Measurements from ENCODE around the gene CELF2. TPM values are rescaled to one million over a fixed set of nuclear protein-coding genes. Genes with fewer than 3 reads are reported as not detected.
A peak's percentile ranks its signal among the peaks of the same experiment; 100 is the strongest.

Gene CELF2
- total and polyA plus RNA-seq, 9 of the 15 experiments (the other 6 are each of a cell fraction or from before 2014, with no cell fraction given) = 4.0 to 20.3 (median 11.1) TPM

DNA sequence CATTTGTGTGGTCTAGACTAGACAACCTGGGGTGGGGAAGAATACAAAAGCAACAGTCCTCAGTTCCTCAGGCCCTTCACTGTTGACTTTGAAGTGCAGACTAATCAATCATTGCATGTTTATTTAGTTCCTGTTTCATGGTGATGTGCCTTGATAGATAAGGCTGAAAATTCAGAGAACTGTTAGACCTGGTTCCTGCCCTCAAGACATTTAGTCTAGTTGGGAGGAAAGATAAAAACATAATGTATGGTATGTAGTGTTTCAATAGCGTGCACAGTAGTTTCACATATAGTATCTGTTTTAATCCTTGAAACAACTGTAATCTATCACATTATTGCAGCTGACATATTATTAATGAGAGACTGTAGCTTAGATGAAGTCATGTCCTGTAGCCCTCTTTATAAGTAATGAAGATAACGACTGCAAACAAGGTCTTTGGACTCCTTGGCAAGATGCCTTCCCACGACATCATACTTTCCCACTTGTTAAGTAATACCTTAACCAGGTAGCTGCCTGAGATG, 124.0 kb downstream of the CELF2 start (continued):
- TF ChIP-seq MBD1 (CRISPR knock-in tag; IDR thresholded peaks at IDR 0.05) = no peak; the same call in 1 of the 2 replicates
- TF ChIP-seq HOMEZ (CRISPR knock-in tag; IDR thresholded peaks at IDR 0.05) = no peak
- TF ChIP-seq ZNF445 (CRISPR knock-in tag; IDR thresholded peaks at IDR 0.05; ENCODE audit: low read depth) = no peak
- no peak for TF ChIP-seq ZNF311 (CRISPR knock-in tag; IDR thresholded peaks at IDR 0.05)
- TF ChIP-seq FOXP4 (CRISPR knock-in tag; IDR thresholded peaks at IDR 0.05; ENCODE audit: borderline replicate concordance) = no peak
- no peak for TF ChIP-seq TBP (optimal IDR thresholded peaks at IDR 0.05; ENCODE audit: low read depth, low read length)
- no peak for TF ChIP-seq DNMT1 (IDR thresholded peaks at IDR 0.05)
- TF ChIP-seq, protein P1, sequence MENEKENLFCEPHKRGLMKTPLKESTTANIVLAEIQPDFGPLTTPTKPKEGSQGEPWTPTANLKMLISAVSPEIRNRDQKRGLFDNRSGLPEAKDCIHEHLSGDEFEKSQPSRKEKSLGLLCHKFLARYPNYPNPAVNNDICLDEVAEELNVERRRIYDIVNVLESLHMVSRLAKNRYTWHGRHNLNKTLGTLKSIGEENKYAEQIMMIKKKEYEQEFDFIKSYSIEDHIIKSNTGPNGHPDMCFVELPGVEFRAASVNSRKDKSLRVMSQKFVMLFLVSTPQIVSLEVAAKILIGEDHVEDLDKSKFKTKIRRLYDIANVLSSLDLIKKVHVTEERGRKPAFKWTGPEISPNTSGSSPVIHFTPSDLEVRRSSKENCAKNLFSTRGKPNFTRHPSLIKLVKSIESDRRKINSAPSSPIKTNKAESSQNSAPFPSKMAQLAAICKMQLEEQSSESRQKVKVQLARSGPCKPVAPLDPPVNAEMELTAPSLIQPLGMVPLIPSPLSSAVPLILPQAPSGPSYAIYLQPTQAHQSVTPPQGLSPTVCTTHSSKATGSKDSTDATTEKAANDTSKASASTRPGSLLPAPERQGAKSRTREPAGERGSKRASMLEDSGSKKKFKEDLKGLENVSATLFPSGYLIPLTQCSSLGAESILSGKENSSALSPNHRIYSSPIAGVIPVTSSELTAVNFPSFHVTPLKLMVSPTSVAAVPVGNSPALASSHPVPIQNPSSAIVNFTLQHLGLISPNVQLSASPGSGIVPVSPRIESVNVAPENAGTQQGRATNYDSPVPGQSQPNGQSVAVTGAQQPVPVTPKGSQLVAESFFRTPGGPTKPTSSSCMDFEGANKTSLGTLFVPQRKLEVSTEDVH (IDR thresholded peaks at IDR 0.05; ENCODE audit: low read depth, partially characterized antibody) = peak; percentile 42
- TF ChIP-seq E2F4 (CRISPR knock-in tag; IDR thresholded peaks at IDR 0.05; ENCODE audit: low read depth) = no peak
- TF ChIP-seq, protein P2, sequence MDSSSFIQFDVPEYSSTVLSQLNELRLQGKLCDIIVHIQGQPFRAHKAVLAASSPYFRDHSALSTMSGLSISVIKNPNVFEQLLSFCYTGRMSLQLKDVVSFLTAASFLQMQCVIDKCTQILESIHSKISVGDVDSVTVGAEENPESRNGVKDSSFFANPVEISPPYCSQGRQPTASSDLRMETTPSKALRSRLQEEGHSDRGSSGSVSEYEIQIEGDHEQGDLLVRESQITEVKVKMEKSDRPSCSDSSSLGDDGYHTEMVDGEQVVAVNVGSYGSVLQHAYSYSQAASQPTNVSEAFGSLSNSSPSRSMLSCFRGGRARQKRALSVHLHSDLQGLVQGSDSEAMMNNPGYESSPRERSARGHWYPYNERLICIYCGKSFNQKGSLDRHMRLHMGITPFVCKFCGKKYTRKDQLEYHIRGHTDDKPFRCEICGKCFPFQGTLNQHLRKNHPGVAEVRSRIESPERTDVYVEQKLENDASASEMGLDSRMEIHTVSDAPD (CRISPR knock-in tag; IDR thresholded peaks at IDR 0.05) = no peak
- no peak for TF ChIP-seq ZNF764 (CRISPR knock-in tag; IDR thresholded peaks at IDR 0.05; ENCODE audit: low read depth)
- TF ChIP-seq, protein P3, sequence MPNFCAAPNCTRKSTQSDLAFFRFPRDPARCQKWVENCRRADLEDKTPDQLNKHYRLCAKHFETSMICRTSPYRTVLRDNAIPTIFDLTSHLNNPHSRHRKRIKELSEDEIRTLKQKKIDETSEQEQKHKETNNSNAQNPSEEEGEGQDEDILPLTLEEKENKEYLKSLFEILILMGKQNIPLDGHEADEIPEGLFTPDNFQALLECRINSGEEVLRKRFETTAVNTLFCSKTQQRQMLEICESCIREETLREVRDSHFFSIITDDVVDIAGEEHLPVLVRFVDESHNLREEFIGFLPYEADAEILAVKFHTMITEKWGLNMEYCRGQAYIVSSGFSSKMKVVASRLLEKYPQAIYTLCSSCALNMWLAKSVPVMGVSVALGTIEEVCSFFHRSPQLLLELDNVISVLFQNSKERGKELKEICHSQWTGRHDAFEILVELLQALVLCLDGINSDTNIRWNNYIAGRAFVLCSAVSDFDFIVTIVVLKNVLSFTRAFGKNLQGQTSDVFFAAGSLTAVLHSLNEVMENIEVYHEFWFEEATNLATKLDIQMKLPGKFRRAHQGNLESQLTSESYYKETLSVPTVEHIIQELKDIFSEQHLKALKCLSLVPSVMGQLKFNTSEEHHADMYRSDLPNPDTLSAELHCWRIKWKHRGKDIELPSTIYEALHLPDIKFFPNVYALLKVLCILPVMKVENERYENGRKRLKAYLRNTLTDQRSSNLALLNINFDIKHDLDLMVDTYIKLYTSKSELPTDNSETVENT (CRISPR knock-in tag; IDR thresholded peaks at IDR 0.05) = no peak

All from K562 (cell line).